NCI-H2081 treated with DMSO at 0.1 percent for 48 hours (cell line): ENCODE data around the gene TRIM14.

Experiments used
- DNase-seq: peaks from one replicate; lab custom pipeline; 2025; lab: John Stamatoyannopoulos, UW

The TRIM14 gene, protein sequence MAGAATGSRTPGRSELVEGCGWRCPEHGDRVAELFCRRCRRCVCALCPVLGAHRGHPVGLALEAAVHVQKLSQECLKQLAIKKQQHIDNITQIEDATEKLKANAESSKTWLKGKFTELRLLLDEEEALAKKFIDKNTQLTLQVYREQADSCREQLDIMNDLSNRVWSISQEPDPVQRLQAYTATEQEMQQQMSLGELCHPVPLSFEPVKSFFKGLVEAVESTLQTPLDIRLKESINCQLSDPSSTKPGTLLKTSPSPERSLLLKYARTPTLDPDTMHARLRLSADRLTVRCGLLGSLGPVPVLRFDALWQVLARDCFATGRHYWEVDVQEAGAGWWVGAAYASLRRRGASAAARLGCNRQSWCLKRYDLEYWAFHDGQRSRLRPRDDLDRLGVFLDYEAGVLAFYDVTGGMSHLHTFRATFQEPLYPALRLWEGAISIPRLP

DNA sequence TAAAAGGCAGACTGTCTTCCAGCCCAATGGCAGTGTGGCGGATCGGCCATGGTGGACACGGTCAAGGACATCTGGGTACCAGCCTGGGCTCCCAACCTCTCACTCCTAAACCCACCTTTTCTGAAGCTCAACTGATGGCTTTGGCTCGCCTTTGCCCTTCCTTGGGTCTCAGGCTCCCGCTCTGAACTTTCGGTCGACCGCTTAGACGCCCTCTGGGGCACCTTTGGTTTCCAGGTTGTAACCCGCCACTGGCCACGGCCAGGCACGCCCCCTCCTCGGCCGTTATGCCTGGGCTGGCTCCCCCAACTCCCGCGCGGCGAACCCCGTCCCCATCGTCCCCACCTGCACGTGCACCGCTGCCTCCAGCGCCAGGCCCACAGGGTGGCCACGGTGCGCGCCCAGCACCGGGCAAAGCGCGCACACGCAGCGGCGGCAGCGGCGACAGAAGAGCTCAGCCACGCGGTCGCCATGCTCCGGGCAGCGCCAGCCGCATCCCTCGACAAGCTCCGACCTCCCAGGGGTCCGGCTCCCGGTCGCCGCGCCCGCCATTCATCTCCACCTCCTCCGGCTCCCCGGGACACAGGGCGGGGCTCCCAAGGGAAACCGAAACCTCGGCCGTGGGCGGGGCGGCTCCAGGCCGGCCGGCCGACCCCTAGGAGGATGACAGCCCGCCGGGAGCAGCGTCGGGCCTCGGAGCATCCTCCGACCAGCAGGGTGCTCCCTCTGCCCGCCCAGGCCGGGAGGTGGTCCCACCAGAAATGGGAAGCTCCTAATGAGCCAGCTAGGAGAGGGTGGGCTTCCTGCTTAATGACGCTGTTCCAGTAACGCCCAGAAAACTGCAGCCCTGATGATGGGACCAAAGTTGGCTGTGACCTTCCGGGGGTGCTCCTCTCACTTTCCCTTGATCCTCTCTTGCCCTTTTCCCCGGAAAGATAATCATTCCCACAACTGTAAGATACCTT is at the start of gene TRIM14:
Gene TRIM14, minus strand, starts transcription at position 583 of the 962 bp plus-strand sequence. Its CDS starts 34 bp downstream, at position 549.
- DNase-seq, result no peak

DNA sequence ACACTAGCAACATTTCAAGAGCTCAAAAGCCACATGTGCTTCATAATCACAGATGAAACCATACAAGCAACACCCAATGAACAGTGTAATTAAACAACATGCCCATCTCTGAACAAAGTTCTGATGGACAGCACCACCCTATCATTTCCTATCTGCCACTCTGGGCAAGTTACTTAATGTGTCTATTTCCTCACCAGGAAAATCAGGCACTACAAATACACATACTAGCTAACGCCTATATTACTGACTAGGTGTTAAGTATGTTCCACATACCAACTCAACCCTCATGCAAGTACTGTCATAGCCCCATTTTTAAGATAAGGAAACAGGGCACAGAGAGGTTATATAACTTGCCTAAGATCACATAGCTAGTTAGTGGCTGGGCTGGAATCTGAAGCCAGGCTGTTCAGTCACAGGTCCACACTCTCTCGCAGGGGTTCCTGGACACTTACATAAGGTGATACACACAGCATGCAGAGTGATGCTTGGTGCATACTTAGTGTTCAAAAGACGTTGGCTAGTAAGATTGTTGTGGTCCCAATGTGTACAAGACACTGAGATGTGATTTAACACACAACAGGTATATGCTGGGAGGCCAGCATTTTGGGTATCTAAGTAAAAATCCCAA is 49.2 kb upstream of the TRIM14 start:
- DNase-seq, result no peak

- DNase-seq, result no peak
These were observed 45.9 kb upstream of the TRIM14 start for GRCh38 chr9:98164912-98165311.

GRCh38 chr9:98162613-98163012 is 43.6 kb upstream of the TRIM14 start:
- no peak for DNase-seq

- no peak for DNase-seq
These were observed 42.8 kb upstream of the TRIM14 start for GRCh38 chr9:98161851-98162250.

DNA sequence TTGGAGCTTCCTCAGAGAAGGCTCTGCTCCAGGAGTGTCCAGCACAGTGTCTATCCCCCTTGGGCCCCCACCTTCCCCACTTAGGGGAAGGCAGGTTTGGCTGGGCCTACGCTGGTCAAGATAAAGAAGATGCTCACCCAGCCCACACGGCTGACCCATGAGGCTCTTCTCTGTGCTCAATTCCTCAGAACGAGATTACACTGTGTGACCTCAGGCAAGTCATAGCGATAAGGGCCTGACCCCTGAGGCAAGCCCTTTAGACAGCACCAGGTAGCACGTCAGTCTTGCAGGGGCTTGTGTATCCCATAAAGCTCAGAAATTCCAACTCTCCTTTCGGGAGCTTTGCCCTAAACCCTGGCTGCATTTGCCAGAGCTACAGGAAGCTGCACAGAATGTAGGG is 40.8 kb upstream of the TRIM14 start:
- no peak for DNase-seq

- no peak for DNase-seq
These were observed 40.3 kb upstream of the TRIM14 start for GRCh38 chr9:98159301-98159700.

- DNase-seq, result no peak
These were observed 39.2 kb upstream of the TRIM14 start for GRCh38 chr9:98158071-98158831.

DNA sequence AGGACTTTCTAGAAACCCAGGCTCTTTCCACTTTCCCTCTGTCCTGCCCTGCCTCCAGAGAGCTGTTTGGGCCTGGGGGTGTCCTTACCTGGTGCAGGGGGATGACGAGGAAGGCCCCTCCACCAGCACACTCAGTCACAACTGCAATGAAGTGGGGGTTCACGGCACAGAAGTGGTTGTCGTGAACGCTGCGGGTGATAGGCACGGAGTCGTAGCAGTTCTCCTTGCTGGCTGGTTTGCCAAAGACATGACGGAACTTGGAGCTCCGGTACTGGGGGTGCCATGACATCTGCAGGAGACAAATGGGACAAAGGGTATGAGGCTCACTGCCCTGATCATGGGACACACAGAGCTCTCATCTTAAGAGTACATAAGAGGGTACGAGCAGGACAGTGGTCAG is 38.4 kb upstream of the TRIM14 start:
- no peak for DNase-seq

DNA sequence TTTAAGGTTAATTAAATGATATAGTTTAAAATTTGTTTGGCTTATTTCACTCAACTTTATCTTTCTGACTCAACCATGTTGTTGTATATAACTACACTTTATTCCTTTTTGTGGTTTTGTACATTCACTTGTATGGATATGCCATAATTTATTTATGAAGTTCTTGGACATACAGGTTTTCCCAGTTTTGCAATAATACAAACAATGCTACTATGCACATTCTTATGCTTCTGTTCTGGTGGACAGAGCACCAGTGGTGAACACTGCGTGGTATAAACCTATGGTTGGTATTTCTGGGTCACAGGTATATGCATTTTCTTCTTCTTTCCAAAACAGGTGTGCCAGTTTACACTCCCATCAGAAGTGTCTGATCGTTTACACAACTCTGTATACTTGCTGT is 35.7 kb upstream of the TRIM14 start:
- no peak for DNase-seq

DNA sequence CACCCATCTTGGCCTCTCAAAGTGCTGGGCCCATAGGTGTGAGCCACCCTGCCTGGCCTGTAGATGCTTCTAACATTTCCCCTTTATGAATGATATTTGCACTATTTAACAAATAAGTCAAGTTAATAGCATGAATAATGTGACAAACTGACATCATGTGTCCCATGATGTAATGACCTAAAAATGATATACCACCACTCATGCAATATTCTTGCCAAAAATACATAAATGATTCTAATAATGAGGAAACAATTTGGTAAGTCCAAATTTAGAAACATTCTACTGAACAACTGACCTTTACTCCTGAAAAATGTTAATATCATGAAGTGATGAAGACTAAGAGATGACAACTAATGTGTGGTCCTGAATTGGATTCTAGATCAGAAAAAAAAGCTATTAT is 33.5 kb upstream of the TRIM14 start:
- no peak for DNase-seq

DNA sequence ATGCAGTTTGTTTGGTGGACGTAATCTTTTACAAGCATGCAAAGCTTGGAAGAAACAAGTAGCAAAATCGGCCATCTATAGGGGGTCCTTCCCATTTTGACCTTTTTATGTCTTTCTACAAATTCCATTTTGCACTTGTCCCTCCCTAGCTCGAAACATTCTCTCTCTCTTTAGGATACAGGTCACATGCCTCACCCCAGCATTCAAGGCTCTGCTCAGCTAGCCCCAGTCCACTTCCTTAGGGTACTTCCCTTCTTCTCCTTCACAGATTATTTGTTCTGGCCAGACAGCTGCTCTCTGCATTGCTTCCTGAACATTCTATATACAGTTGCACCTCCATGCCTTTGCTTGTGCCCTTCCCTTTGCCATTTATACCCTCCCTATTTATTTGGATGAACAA is 31.7 kb upstream of the TRIM14 start:
- no peak for DNase-seq

DNA sequence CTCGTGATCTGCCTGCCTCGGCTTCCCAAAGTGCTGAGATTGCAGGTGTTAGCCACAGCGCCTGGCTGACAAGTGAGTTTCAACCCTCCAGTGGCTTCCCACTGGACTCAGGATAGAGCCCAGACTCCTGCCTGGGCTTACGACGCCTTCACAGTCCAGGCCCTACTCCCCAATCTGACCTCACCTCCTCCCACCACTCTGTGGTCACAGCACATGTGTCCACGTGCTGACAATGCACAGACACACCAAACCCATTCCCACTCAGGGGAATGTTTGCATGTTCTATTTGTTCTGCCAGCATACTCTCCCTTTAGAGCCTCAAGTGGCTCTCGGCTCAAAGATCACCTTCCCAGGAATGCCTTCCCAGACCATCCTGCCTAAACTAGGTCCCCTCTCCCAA is 31.1 kb upstream of the TRIM14 start:
- DNase-seq, result no peak

DNA sequence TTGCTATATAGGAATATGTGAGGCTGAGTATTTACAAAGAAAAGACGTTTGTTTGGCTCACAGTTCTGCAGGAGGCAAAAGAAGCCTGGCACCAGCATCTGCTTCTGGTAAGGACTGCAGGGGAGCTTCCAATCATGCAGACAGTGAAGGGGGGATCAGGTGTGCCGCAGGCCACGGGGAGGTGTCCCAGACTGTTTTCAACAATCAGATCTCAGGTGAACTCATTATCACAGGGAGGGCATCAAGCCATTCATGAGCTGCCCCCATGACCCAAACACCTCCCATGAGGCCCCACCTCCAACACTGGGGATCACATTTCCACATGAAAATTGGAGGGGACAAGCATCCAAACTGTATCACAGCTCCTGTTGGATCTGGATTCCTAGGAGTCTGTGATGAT is 30.4 kb upstream of the TRIM14 start:
- DNase-seq, result no peak

- no peak for DNase-seq
These were observed 29.5 kb upstream of the TRIM14 start for GRCh38 chr9:98148486-98148885.

- no peak for DNase-seq
These were observed 28.6 kb upstream of the TRIM14 start for GRCh38 chr9:98147582-98147981.

DNA sequence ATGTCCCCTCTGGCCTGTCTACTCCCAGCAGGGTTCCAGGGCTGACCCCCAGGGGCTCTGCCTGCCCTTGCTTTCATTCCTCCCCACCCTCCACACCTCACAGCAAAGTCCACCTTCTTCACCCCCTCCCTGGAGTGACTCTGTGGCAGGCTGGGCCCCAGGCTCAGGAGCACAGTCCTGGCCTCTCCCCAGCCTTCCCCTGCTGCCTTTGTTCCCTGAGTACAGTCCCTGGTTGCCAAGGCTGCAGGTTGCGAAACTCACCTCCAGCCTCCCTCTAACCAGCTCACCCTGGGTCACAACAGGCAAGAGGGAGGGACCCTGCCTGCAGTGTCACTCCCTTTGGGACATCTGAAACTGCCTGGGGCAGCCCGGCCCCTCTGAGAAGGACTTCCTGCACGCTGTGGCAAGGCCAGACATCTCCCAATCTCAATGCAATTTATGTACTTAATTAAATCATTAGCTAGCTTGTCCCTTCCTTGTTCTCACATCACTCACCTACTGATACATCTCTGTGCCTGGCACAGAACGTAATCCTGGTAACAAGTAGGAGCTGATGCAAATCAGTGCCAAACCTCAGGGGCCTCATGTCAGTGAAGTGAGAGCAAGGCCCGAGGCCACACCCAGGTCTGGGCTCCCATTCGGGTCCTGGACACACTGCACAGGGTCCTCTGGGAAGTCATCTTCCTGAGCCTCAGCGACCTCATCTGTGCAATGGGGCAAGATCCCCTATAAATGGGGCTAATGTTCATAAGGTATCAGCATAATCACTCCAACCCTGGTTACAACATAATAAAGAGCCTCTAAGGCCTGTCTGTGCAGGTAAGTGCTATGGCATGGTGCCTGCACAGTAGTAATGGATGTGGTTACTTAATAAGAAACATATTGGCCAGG is 27.3 kb upstream of the TRIM14 start:
- no peak for DNase-seq

DNA sequence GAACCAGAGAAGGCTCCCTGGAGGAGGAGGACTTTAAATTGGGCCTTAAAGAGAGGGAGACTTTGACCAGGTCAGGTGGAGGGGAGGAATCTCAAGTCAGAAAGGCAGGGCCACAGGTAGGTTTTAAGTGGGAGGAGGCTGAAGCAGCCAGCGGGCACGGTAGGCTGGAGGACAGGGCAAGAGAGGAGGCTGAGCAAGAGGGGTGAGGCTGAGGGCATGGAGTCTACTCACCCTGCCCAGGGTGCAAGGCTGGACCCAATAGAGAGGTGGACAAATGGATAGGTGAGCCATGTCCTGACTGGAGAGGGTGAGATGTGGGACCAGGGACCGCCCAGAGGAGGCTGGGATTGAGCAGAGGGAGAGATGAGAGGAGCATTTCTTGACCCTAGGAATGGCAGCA is 25.6 kb upstream of the TRIM14 start:
- DNase-seq, result no peak

DNA sequence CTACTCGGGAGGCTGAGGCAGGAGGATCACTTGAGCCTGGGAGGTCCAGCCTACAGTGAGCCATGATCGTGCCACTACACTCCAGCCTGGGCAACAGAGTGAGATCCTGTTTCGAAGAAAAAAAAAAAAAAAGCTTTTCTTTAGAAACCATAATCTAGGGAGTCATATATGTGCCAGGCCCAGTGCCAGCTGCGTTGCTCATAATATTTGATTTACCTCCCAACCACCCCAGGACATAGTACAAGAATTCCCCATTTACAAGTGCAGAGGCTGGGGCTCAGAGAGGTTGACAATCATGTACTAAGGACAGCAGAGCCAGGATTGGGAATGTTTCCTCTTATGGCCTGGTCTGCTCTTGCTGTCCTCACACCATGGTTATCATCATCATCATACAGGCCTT is 25.1 kb upstream of the TRIM14 start:
- no peak for DNase-seq

DNA sequence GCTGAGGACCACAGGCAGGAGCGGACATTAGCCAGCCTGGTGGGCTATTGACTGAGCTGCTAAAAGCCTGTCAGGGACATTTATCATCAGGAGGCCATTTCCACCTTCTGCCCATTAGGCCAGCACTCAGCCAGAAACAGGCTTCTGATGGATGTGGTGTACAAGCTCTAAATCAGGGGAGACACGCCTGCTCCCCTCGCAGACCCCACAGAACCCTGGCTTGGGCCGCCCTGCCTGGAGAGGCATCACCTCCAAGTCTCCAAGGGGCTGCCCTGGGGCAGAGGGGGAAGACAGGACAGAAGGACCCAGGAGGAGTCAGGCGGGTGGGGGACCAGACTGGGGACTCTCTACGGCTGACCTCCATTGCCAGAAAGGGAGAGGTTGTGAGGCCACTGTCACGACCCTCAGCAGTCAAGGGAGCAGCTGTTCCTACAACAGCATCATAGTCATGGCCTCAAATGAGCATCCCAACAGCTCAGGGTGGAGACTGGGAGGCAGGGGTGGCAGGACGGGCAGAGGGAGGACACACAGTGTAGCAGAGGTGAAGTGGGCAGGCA is 24.0 kb upstream of the TRIM14 start:
- no peak for DNase-seq
